ENCODE measurements around the gene FAP. TPM values are rescaled to one million over a fixed set of nuclear protein-coding genes. Genes with fewer than 3 reads are reported as not detected.

FAP gene
- polyA plus RNA-seq, 1 experiment, result 135 TPM

- TF ChIP-seq CTCF (IDR thresholded peaks at IDR 0.05; ENCODE audit: insufficient read depth, low read depth, low read length), result no peak
- H3K36me3 ChIP-seq (ENCODE audit: control insufficient read depth, insufficient read depth, low read length), result no peaks in the 10 kb centered on the region
- H3K4me3 ChIP-seq (ENCODE audit: low read depth, low read length), result no peak overlapping the region
- H3K27me3 ChIP-seq (ENCODE audit: control insufficient read depth, insufficient read depth, low read length), result no peaks in the 10 kb centered on the region
- ChIA-PET CTCF (interaction anchor here (1.0 to 1.6 kb wide), 4 partner anchors 9 to 57 kb away, joined by 3 to 4 read pairs (median 3); no protein-coding TSS in a partner anchor), POLR2A (no interaction called here)
- DNase-seq (ENCODE audit: low read depth), result no peak
Observed at GRCh38 chr2:162277381-162277780, 34.1 kb upstream of the FAP start.

GRCh38 chr2:162267996-162268395 is 24.8 kb upstream of the FAP start:
- POLR2A ChIA-PET, result no interaction called here
- CTCF ChIA-PET, result interaction anchor here (1.4 kb wide), 1 partner anchor 9 kb away, joined by 3 read pairs; no protein-coding TSS in a partner anchor
- Histone ChIP-seq H3K27me3 (ENCODE audit: control insufficient read depth, insufficient read depth, low read length) (no peaks in the 10 kb centered on the region), H3K36me3 (ENCODE audit: control insufficient read depth, insufficient read depth, low read length) (no peaks in the 10 kb centered on the region), H3K4me3 (ENCODE audit: low read depth, low read length) (no peak overlapping the region)
- TF ChIP-seq CTCF (IDR thresholded peaks at IDR 0.05; ENCODE audit: insufficient read depth, low read depth, low read length), result no peak
- DNase-seq (ENCODE audit: low read depth), result no peak

GRCh38 chr2:162267496-162267895 is 24.3 kb upstream of the FAP start:
- no peaks in the 10 kb centered on the region for H3K36me3 ChIP-seq (ENCODE audit: control insufficient read depth, insufficient read depth, low read length)

GRCh38 chr2:162266460-162266760 is 23.2 kb upstream of the FAP start:
- CTCF ChIA-PET, result interaction anchor here (1.3 kb wide), 1 partner anchor 32 kb away, joined by 5 read pairs; no protein-coding TSS in a partner anchor
- Histone ChIP-seq H3K4me3 (ENCODE audit: low read depth, low read length) (no peak overlapping the region), H3K36me3 (ENCODE audit: control insufficient read depth, insufficient read depth, low read length) (no peaks in the 10 kb centered on the region), H3K27me3 (ENCODE audit: control insufficient read depth, insufficient read depth, low read length) (no peaks in the 10 kb centered on the region)
- POLR2A ChIA-PET, result no interaction called here
- TF ChIP-seq CTCF (IDR thresholded peaks at IDR 0.05; ENCODE audit: insufficient read depth, low read depth, low read length), result no peak
- DNase-seq (ENCODE audit: low read depth), result no peak

More at GRCh38 chr2:162267496-162267895, 24.3 kb upstream of the FAP start:
- TF ChIP-seq CTCF (IDR thresholded peaks at IDR 0.05; ENCODE audit: insufficient read depth, low read depth, low read length), result no peak
- Histone ChIP-seq H3K4me3 (ENCODE audit: low read depth, low read length) (no peak overlapping the region), H3K27me3 (ENCODE audit: control insufficient read depth, insufficient read depth, low read length) (no peaks in the 10 kb centered on the region)
- CTCF ChIA-PET, result no interaction called here
- DNase-seq (ENCODE audit: low read depth), result no peak
- POLR2A ChIA-PET, result no interaction called here

GRCh38 chr2:162265666-162266459 is 22.6 kb upstream of the FAP start:
- Histone ChIP-seq H3K36me3 (ENCODE audit: control insufficient read depth, insufficient read depth, low read length) (no peaks in the 10 kb centered on the region), H3K4me3 (ENCODE audit: low read depth, low read length) (no peak overlapping the region), H3K27me3 (ENCODE audit: control insufficient read depth, insufficient read depth, low read length) (no peaks in the 10 kb centered on the region)
- no peak for TF ChIP-seq CTCF (IDR thresholded peaks at IDR 0.05; ENCODE audit: insufficient read depth, low read depth, low read length)
- CTCF ChIA-PET, result interaction anchor here (0.7 to 1.3 kb wide), 3 partner anchors 33 to 113 kb away, joined by 3 to 5 read pairs (median 3); partner anchors contain the start of gene GCG
- no peak for DNase-seq (ENCODE audit: low read depth)
- POLR2A ChIA-PET, result no interaction called here
